HPDE6-E6E7 (cell line): ENCODE data around the gene DAPK1.

Experiments
- DNase-seq: peaks from one replicate; pipeline ENCODE4 v3.0.0; 2011; ENCODE audit warnings: missing footprints; ENCODE audit errors: extremely low spot score

Gene DAPK1

GRCh38 chr9:87712801-87713277 is 215.2 kb downstream of the DAPK1 start:
- DNase-seq: no peak

DNA sequence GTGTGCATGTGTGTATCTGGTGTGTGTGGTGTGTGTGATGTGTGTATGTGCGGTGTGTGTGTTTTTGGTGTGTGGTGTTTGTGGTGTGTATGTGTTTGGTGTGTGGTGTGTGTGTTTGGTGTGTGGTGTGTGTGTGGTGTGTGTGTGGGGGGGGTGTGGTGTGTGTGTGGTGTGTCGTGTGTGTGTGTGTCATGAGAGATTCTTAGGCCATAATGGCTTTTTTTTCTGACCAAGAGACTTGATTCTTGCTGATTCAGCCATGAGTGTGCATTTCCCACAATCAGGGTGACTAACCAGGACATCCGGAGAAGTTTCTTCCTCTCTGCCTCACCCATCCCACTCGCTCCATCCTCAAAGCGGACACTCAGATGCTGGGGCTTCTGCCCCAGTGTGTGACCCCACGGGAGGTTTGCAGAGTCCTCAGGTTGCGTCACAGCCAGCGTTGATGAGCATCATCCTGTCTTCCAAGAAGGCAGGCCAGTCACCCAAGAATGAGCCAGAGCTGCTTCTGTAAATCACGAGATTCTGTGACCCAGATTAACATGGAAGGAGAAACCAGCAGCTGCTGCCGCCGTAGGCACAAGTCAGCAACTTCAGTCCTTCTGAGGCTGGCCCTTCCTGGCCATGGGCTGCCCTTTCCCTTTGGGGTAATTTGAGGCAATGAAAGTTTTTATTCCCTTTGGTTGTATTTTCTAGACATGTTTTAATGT is 215.8 kb downstream of the DAPK1 start:
- DNase-seq: peak; percentile 72

- no peak for DNase-seq
These were observed 216.3 kb downstream of the DAPK1 start for GRCh38 chr9:87713988-87714330.

- DNase-seq: no peak
These were observed 217.2 kb downstream of the DAPK1 start for GRCh38 chr9:87714819-87715218.

- DNase-seq: no peak
These were observed 218.5 kb downstream of the DAPK1 start for GRCh38 chr9:87716141-87716540.

DNA sequence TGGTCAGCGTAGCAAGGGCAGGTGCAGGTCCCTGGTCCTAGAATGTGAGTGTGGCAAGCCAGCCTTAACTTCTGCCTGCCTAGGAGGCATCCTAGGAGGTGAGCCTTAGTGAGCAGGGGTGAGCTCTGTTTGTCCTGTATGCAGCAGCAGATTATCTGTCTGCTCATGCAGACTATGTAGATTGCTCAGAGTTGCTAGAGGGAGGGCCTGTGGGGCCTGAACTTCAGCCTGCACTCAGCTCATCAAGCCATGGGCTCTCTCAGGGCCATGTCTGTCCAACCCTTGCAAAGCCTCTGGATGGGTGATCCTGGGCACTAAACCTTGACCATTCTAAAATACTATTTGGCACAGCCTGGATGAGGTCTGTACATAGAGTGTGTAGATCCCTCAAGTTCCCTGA is 219.8 kb downstream of the DAPK1 start:
- DNase-seq: no peak

- no peak for DNase-seq
These were observed 220.6 kb downstream of the DAPK1 start for GRCh38 chr9:87718231-87718630.

- no peak for DNase-seq
These were observed 221.4 kb downstream of the DAPK1 start for GRCh38 chr9:87718852-87719612.

DNA sequence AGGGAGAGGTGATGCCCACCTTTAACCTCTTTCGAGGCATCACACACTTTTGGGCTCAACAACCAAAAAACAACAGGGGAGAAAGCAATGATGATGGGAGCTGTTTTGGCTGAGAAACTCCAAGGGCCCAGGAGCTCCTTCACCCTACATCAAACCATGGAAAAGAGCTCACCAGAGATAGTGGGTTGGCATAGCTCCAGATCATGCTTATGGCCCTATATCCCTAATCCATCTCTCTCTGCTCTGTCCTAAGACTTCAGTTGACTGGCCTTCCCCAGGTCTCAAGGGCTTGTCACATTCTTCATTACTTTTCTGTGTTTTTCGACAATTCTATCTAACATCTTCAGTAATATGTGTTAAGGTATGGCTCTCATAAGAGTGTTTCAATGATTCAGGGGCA is 222.5 kb downstream of the DAPK1 start:
- no peak for DNase-seq

DNA sequence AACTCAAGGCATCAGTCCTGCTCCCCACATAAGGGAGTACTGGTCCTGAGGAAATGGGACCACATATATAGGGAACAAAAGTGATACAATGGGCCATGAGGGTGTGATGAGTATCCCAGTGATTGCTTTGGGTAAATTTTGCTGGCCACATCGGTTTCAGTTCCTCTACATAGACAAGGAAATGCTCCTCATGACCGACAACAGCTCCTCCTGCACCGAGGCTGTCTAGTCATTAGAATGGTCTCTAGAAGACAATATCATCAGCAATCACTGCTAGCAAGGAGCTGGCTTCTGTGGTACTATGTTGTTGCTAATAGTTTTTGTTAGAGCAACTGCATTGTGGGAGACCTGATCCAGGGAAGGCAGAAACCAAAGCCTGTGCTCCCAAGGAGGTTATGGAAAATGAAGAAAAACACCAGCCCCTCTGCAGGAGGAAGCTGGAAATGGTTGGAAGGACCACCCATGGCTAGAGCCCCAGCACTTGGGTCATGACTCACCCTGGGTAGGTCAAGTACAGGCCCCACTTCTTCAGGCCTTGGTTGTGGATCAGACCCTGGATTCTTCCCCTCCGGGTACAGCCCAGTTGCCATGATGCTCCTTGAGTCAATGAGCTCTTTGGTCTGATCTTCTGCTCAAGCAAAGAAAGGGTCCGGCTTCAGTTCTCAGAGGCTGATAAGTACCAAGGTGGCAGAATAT is 224.9 kb downstream of the DAPK1 start:
- DNase-seq: no peak

GRCh38 chr9:87725356-87725899 is 227.8 kb downstream of the DAPK1 start:
- no peak for DNase-seq

GRCh38 chr9:87725900-87726709 is 228.4 kb downstream of the DAPK1 start, which contains the start of gene CTSL:
CTSL (plus strand) TSS chr9:87726119; CDS start chr9:87727604, 1,485 bp downstream.
- DNase-seq: peak; percentile 77

- no peak for DNase-seq
These were observed 231.6 kb downstream of the DAPK1 start for GRCh38 chr9:87729246-87729645.

DNA sequence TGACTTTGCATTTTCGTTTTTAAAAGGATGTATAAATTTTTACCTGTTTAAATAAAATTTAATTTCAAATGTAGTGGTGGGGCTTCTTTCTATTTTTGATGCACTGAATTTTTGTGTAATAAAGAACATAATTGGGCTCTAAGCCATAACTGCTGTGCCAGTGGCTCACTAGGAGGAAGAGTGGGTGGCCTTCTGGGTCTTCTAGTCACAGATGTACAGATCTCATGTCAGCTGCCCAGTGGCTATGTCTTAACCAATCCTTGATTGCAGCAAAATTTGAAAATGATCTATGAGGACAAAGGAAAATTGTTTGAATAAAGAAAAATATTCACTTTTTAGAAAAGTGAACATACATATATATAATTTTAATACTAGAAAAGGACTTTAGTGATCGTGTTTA is 233.7 kb downstream of the DAPK1 start:
- DNase-seq: no peak

- no peak for DNase-seq
These were observed 234.7 kb downstream of the DAPK1 start for GRCh38 chr9:87732344-87732743.

DNA sequence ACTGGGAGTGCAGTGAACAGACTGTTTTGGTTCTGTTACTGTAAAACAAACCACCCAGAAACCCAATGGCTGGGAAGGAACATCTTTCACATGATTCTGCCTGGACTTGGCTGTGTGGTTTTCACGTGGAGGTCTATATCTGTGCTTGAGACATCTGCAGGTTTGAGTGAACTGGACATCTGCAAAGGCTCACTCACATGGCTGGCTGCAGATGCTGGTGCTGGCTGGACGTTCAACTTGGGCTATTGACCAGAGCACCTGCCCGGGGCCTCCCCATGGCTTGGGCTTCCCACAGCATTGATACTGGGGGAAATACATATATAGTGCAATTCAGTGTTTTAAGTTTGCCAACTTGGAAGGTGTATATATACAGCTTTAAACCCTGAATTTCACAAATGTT is 235.1 kb downstream of the DAPK1 start:
- no peak for DNase-seq

DNA sequence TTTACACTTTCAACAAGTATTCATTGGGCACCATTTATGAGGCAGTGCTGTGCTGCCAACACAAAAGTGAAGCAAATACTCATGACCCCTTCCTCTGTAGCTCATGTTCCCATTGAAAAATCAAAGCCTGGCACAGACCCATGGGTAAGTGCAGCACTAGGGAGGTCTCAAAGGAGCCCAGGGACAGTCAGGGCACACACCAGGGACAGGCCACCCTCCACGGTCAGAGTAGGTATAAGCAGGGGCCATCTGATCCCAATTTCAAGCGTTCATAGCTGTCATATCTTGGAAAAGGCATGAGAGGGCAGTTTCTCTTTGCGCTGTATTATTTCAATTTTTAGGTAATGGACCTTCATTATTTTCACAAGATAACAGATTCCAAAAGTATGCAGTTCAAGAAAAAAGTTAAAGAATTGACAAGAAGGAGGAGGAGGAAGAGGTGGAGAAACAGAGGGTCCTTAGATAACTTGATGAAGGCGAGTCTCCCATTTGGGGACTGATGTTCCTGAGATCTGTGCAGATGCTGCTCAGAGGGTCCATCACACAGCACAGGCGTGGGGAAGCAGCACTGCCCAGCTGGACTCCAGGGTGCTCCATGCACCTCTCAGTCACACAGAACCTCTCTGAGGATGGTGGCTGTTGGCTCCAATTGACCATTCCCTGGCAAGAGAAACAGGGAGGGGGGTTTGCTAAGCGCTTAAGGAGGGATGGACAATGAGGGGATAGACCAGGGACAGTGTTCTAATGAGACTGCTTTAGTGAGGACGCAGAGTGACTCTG is 235.8 kb downstream of the DAPK1 start:
- DNase-seq: no peak

GRCh38 chr9:87734106-87734505 is 236.4 kb downstream of the DAPK1 start:
- DNase-seq: no peak

DNA sequence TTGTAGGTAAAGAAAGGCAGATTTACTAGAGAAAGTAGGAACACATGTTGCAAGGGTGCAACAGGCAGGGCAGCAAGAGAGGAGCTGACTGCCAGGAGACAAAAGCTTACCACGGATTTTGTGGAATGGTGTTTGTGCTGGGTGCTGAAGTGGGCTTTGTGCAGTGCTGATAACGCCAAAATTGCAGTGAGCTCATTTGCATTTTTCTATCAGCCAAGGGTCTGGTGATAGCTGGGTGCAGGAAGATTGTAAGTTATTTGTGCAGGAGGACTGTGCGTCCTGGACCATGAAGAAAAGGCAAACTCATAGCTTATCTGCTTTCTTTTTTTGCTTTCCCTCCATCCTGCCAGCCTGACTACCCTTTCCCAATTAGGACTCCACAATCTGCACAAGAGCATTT is 241.9 kb downstream of the DAPK1 start:
- no peak for DNase-seq

GRCh38 chr9:87740209-87740608 is 242.5 kb downstream of the DAPK1 start:
- DNase-seq: no peak

GRCh38 chr9:87741326-87741725 is 243.7 kb downstream of the DAPK1 start:
- no peak for DNase-seq
